SK-N-SH (cell line): ENCODE data around the gene ADGRG7. TPM values are rescaled to one million over a fixed set of nuclear protein-coding genes. Genes with fewer than 3 reads are reported as not detected.

Source experiments
- CTCF ChIA-PET: fragments of 300-600, 350-600 bp; formaldehyde crosslinking; extraction: SDS; loops from one replicate; lab custom pipeline; 2021; lab: Yijun Ruan, JAX
- POLR2A ChIA-PET: fragments of 350-600 bp; sonication (Branson Sonifier 250); formaldehyde crosslinking; extraction: SDS; loops from one replicate; lab custom pipeline; 2020; ENCODE audit warnings: antibody characterized with exemption, inconsistent platforms; lab: Yijun Ruan, JAX
- DNase-seq: peaks from one replicate; pipeline ENCODE4 v3.0.0; 2012
- H2AFZ ChIP-seq: fragments of 200-600 bp; sonication (generic); 2 replicates; pipeline ENCODE4 v1.8.1; 2016; ENCODE audit warnings: antibody characterized with exemption, mild to moderate bottlenecking, low read depth
- H3F3A ChIP-seq: fragments of 200-600 bp; sonication (generic); replicated peaks from 2 replicates; pipeline ENCODE3; 2016; ENCODE audit warnings: antibody characterized with exemption, mild to moderate bottlenecking; ENCODE audit not compliant: insufficient read depth
- H3K27ac ChIP-seq, 2 experiments: fragments of 200-500 bp in 1 of 2; fragments of 200-600 bp in 1 of 2; sonication (Bioruptor generic) in 1 of 2; sonication (generic), shearing (Covaris generic) in 1 of 2; 2 replicates each; pipeline versions ENCODE4 v1.5.1 to v1.6.1; 2014 to 2016; ENCODE audit warnings: low read depth in 2 of 2, inconsistent platforms in 1 of 2, low read length in 1 of 2, mild to moderate bottlenecking in 1 of 2, mixed read lengths in 1 of 2
- H3K27me3 ChIP-seq: fragments of 200-600 bp; sonication (generic), shearing (Covaris generic); 2 replicates; pipeline ENCODE4 v1.6.1; 2016; ENCODE audit warnings: mixed run types; ENCODE audit not compliant: insufficient read depth
- H3K36me3 ChIP-seq, 2 experiments: fragments of 200-500 bp in 1 of 2; fragments of 200-600 bp in 1 of 2; sonication (Bioruptor generic) in 1 of 2; sonication (generic) in 1 of 2; replicated peaks in 1 of 2; 2 replicates each; pipeline versions ENCODE3 to v1.5.1; 2014 to 2016; ENCODE audit warnings: low read length in 1 of 2, mild to moderate bottlenecking in 1 of 2; ENCODE audit not compliant: insufficient read depth in 2 of 2, control insufficient read depth in 1 of 2
- H3K4me1 ChIP-seq, 2 experiments: fragments of 200-500 bp in 1 of 2; fragments of 200-600 bp in 1 of 2; sonication (Bioruptor generic) in 1 of 2; sonication (generic), shearing (Covaris generic) in 1 of 2; 2 replicates each; pipeline versions ENCODE4 v1.5.1 to v1.6.1; 2014 to 2016; ENCODE audit warnings: low read depth in 1 of 2, low read length in 1 of 2, mixed run types in 1 of 2; ENCODE audit not compliant: insufficient read depth in 2 of 2, control insufficient read depth in 1 of 2
- H3K4me2 ChIP-seq: fragments of 200-600 bp; sonication (generic), shearing (Covaris generic); 2 replicates; pipeline ENCODE4 v1.6.1; 2017; ENCODE audit warnings: mixed run types
- H3K4me3 ChIP-seq, 2 experiments: fragments of 200-500 bp in 1 of 2; fragments of 200-600 bp in 1 of 2; sonication (Bioruptor generic) in 1 of 2; sonication (generic), shearing (Covaris generic) in 1 of 2; 2 replicates each; pipeline versions ENCODE4 v1.5.1 to v1.8.1; 2014 to 2016; ENCODE audit warnings: low read depth in 2 of 2, inconsistent platforms in 1 of 2, low read length in 1 of 2, mild to moderate bottlenecking in 1 of 2, mixed read lengths in 1 of 2, moderate library complexity in 1 of 2
- H3K79me2 ChIP-seq: fragments of 200-600 bp; sonication (generic); 2 replicates; pipeline ENCODE4 v1.8.1; 2017; ENCODE audit warnings: mild to moderate bottlenecking; ENCODE audit not compliant: insufficient read depth
- H3K9ac ChIP-seq: fragments of 200-600 bp; sonication (generic); 2 replicates; pipeline ENCODE4 v1.6.1; 2017; ENCODE audit warnings: mixed run types
- H3K9me2 ChIP-seq: fragments of 200-600 bp; sonication (generic); 2 replicates; pipeline ENCODE4 v1.6.1; 2017; ENCODE audit warnings: mixed run types
- H3K9me3 ChIP-seq: fragments of 200-600 bp; sonication (generic); 2 replicates; pipeline ENCODE4 v1.6.1; 2017; ENCODE audit warnings: mixed run types, mild to moderate bottlenecking, moderate library complexity
- H4K20me1 ChIP-seq: fragments of 200-600 bp; sonication (generic); 2 replicates; pipeline ENCODE4 v1.6.1; 2017; ENCODE audit warnings: mild to moderate bottlenecking, mixed run types; ENCODE audit not compliant: insufficient read depth
- EP300 ChIP-seq, 2 experiments: IDR thresholded peaks; 2 replicates each; pipeline versions ENCODE4 v1.4.0 to v1.6.1; 2012; ENCODE audit warnings: borderline replicate concordance in 1 of 2, low read depth in 1 of 2, low read length in 1 of 2
- MXI1 ChIP-seq: IDR thresholded peaks from 2 replicates; pipeline ENCODE4 v1.6.1; 2012; ENCODE audit warnings: mild to moderate bottlenecking, low read depth, low read length, improper control_type of control experiment
- NFIC ChIP-seq: IDR thresholded peaks from 2 replicates; pipeline ENCODE4 v1.4.0; 2012; ENCODE audit warnings: borderline replicate concordance
- TEAD4 ChIP-seq: IDR thresholded peaks from 2 replicates; pipeline ENCODE4 v1.4.0; 2012; ENCODE audit warnings: mild to moderate bottlenecking, borderline replicate concordance; ENCODE audit not compliant: insufficient read depth
- YY1 ChIP-seq: IDR thresholded peaks from 2 replicates; pipeline ENCODE4 v1.4.0; 2012; ENCODE audit warnings: low read depth, mild to moderate bottlenecking
- WGBS: methylation state at CpG from one replicate; pipeline ENCODE4 v1.1.6; 2017; ENCODE audit warnings: low lambda C conversion rate; 5-methylcytosine and 5-hydroxymethylcytosine counted together
- polyA plus RNA-seq, 3 experiments: library from polyadenylated mRNA; depleted of rRNA; stranded (reverse); fragments of >200 nt; gene quantifications; 2 replicates each; pipeline ENCODE4 v1.2.3, GENCODE V29; 2012
- TF ChIP-seq, protein P1 (sequence below): IDR thresholded peaks from 2 replicates; pipeline ENCODE4 v1.4.0; 2012; ENCODE audit warnings: low read depth, borderline replicate concordance
- TF ChIP-seq, protein P2 (sequence below): fragments of 200-600 bp; sonication (generic); IDR thresholded peaks from 2 replicates; pipeline ENCODE4 v1.6.1; 2017; ENCODE audit warnings: antibody characterized with exemption, mild to moderate bottlenecking, moderate library complexity
- TF ChIP-seq, protein P3 (sequence below): IDR thresholded peaks from 2 replicates; pipeline ENCODE4 v1.4.0; 2012; ENCODE audit warnings: low read depth, borderline replicate concordance

The ADGRG7 gene, protein sequence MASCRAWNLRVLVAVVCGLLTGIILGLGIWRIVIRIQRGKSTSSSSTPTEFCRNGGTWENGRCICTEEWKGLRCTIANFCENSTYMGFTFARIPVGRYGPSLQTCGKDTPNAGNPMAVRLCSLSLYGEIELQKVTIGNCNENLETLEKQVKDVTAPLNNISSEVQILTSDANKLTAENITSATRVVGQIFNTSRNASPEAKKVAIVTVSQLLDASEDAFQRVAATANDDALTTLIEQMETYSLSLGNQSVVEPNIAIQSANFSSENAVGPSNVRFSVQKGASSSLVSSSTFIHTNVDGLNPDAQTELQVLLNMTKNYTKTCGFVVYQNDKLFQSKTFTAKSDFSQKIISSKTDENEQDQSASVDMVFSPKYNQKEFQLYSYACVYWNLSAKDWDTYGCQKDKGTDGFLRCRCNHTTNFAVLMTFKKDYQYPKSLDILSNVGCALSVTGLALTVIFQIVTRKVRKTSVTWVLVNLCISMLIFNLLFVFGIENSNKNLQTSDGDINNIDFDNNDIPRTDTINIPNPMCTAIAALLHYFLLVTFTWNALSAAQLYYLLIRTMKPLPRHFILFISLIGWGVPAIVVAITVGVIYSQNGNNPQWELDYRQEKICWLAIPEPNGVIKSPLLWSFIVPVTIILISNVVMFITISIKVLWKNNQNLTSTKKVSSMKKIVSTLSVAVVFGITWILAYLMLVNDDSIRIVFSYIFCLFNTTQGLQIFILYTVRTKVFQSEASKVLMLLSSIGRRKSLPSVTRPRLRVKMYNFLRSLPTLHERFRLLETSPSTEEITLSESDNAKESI
- not detected in 2 replicates for polyA plus RNA-seq (2012; rRNA removed)
- polyA plus RNA-seq (2012; cell fraction: cytosol; rRNA removed): 0.01 TPM in 1 of 2 replicates, not detected in the other
- polyA plus RNA-seq (2012; cell fraction: nucleus; rRNA removed): not detected in 2 replicates

DNA sequence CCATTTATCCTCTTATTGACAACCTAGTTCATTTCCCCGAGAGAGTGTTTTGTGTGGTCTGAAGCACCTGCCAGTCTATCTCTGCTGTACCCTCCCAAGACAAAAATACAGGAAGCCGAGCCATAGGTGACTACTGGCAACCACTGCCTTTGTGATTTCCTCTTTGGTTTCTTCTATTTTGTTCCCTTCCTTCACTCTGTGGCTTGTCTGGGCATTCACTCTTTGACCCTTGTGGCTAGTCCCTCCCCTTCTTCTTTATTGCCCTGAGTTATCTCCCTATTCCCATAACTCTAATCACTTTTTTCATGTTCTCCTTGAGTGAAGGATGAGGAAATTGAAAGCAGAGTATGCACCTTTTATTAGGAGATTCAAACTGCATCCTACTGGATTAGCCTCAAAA lies at the start of gene ADGRG7:
TSS of gene ADGRG7 (plus strand) at position 297 of the 400 bp plus-strand sequence. CDS start 256 bp downstream, outside the sequence.
- Histone ChIP-seq H3K79me2 (no peaks in the 10 kb centered on the region), H3K36me3 (no peaks in the 10 kb centered on the region), H3K27ac (no peak within 1 kb of the TSS), H3K4me1 (no peaks in the 10 kb centered on the region; a peak in 1 of 4 replicates), H3K9me2 (no peaks in the 10 kb centered on the region), H3K9me3 (no peaks in the 10 kb centered on the region), H3K4me3 (no peak within 1 kb of the TSS), H3F3A (no peaks in the 10 kb centered on the region), H4K20me1 (no peaks in the 10 kb centered on the region), H3K9ac (no peak within 1 kb of the TSS), H3K27me3 (0 out of 2 replicates have a peak, but pooled peaks cover 11% of the 10 kb centered on the region), H2AFZ (no peak within 1 kb of the TSS), H3K4me2 (no peak within 1 kb of the TSS)
- ChIA-PET POLR2A (no interaction called here), CTCF (no interaction called here)
- DNase-seq: no peak
- WGBS: 50% methylated on average over 2 of the region's 2 CpGs
- TF ChIP-seq, protein P1, sequence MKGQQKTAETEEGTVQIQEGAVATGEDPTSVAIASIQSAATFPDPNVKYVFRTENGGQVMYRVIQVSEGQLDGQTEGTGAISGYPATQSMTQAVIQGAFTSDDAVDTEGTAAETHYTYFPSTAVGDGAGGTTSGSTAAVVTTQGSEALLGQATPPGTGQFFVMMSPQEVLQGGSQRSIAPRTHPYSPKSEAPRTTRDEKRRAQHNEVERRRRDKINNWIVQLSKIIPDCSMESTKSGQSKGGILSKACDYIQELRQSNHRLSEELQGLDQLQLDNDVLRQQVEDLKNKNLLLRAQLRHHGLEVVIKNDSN: no peak
- TF ChIP-seq MXI1 (no peak), TEAD4 (no peak), EP300 (IDR thresholded peaks at IDR 0.05; ENCODE audit: borderline replicate concordance in 1 of 2, low read depth in 1 of 2, low read length in 1 of 2) (no peak), NFIC (no peak), YY1 (no peak)
- TF ChIP-seq, protein P2, sequence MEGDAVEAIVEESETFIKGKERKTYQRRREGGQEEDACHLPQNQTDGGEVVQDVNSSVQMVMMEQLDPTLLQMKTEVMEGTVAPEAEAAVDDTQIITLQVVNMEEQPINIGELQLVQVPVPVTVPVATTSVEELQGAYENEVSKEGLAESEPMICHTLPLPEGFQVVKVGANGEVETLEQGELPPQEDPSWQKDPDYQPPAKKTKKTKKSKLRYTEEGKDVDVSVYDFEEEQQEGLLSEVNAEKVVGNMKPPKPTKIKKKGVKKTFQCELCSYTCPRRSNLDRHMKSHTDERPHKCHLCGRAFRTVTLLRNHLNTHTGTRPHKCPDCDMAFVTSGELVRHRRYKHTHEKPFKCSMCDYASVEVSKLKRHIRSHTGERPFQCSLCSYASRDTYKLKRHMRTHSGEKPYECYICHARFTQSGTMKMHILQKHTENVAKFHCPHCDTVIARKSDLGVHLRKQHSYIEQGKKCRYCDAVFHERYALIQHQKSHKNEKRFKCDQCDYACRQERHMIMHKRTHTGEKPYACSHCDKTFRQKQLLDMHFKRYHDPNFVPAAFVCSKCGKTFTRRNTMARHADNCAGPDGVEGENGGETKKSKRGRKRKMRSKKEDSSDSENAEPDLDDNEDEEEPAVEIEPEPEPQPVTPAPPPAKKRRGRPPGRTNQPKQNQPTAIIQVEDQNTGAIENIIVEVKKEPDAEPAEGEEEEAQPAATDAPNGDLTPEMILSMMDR: no peak
- TF ChIP-seq, protein P3, sequence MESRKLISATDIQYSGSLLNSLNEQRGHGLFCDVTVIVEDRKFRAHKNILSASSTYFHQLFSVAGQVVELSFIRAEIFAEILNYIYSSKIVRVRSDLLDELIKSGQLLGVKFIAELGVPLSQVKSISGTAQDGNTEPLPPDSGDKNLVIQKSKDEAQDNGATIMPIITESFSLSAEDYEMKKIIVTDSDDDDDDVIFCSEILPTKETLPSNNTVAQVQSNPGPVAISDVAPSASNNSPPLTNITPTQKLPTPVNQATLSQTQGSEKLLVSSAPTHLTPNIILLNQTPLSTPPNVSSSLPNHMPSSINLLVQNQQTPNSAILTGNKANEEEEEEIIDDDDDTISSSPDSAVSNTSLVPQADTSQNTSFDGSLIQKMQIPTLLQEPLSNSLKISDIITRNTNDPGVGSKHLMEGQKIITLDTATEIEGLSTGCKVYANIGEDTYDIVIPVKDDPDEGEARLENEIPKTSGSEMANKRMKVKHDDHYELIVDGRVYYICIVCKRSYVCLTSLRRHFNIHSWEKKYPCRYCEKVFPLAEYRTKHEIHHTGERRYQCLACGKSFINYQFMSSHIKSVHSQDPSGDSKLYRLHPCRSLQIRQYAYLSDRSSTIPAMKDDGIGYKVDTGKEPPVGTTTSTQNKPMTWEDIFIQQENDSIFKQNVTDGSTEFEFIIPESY: no peak
